HEK293 (cell line): ENCODE results near the gene RLF.

Experiments
- CTCF ChIA-PET: fragments of 350-600 bp; formaldehyde crosslinking; extraction: SDS; loops from one replicate; lab custom pipeline; 2021; ENCODE audit warnings: antibody characterized with exemption; lab: Yijun Ruan, JAX
- POLR2A ChIA-PET: fragments of 300-600 bp; formaldehyde crosslinking; extraction: SDS; loops from one replicate; lab custom pipeline; 2020; ENCODE audit warnings: antibody characterized with exemption, inconsistent platforms; lab: Yijun Ruan, JAX
- H3K27ac ChIP-seq: fragments of 200-500 bp; sonication (Bioruptor generic); 2 replicates; pipeline ENCODE4 v1.5.1; 2014; ENCODE audit warnings: low read depth, low read length, control low read depth, inconsistent platforms; ENCODE audit errors: extremely low read depth
- H3K36me3 ChIP-seq, 2 experiments: fragments of 200-500 bp in 1 of 2; sonication (Bioruptor generic) in 1 of 2; 1 replicate in 1 of 2; 2 replicates in 1 of 2; pipeline ENCODE4 v1.5.1; 2014 to 2017; ENCODE audit warnings: inconsistent platforms in 2 of 2, low read length in 2 of 2; ENCODE audit not compliant: control insufficient read depth in 2 of 2, insufficient read depth in 1 of 2
- H3K4me1 ChIP-seq: fragments of 200-500 bp; sonication (Bioruptor generic); 2 replicates; pipeline ENCODE4 v1.5.1; 2014; ENCODE audit warnings: mild to moderate bottlenecking, low read length, inconsistent platforms; ENCODE audit not compliant: control insufficient read depth, insufficient read depth
- H3K4me3 ChIP-seq: 2 replicates; pipeline ENCODE4 v1.5.1; 2011; ENCODE audit warnings: low read depth, mild to moderate bottlenecking, control low read depth, low read length, moderate library complexity
- H3K9me3 ChIP-seq: fragments of 200-500 bp; sonication (Bioruptor generic); 2 replicates; pipeline ENCODE4 v1.5.1; 2014; ENCODE audit warnings: low read depth, low read length, inconsistent platforms; ENCODE audit not compliant: control insufficient read depth, insufficient read depth
- BCL11B ChIP-seq: fragments of 450-650 bp; formaldehyde crosslinking; IDR thresholded peaks from 2 replicates; pipeline ENCODE4 v1.5.1; 2016; ENCODE audit warnings: low read depth, missing biosample characterization, missing genetic modification characterization
- FEZF1 ChIP-seq: fragments of 450-650 bp; formaldehyde crosslinking; IDR thresholded peaks from 2 replicates; pipeline ENCODE4 v1.5.1; 2016; ENCODE audit warnings: missing biosample characterization, missing genetic modification characterization
- GLI2 ChIP-seq: fragments of 450-650 bp; formaldehyde crosslinking; IDR thresholded peaks from 2 replicates; pipeline ENCODE4; 2017; ENCODE audit warnings: missing biosample characterization, missing genetic modification characterization, low read depth, borderline replicate concordance
- GLI4 ChIP-seq: fragments of 450-650 bp; formaldehyde crosslinking; IDR thresholded peaks from 2 replicates; pipeline ENCODE4 v1.5.1; 2016; ENCODE audit warnings: missing biosample characterization, missing genetic modification characterization
- HOXA7 ChIP-seq: sonication (generic); formaldehyde crosslinking; IDR thresholded peaks from 2 replicates; pipeline ENCODE4 v1.8.1; 2022; ENCODE audit warnings: missing genetic modification reagents, borderline replicate concordance
- MYNN ChIP-seq: fragments of 450-650 bp; formaldehyde crosslinking; IDR thresholded peaks from 2 replicates; pipeline ENCODE4 v1.5.1; 2016; ENCODE audit warnings: missing biosample characterization, missing genetic modification characterization, borderline replicate concordance
- SCRT1 ChIP-seq: fragments of 450-650 bp; formaldehyde crosslinking; IDR thresholded peaks from 2 replicates; pipeline ENCODE4 v1.5.1; 2016; ENCODE audit warnings: missing biosample characterization, missing genetic modification characterization, borderline replicate concordance
- SCRT2 ChIP-seq: fragments of 450-650 bp; formaldehyde crosslinking; IDR thresholded peaks from 2 replicates; pipeline ENCODE4 v1.5.1; 2016; ENCODE audit warnings: missing biosample characterization, missing genetic modification characterization
- ZBTB10 ChIP-seq: fragments of 450-650 bp; formaldehyde crosslinking; IDR thresholded peaks from 2 replicates; pipeline ENCODE4 v1.5.1; 2016; ENCODE audit warnings: missing biosample characterization, missing genetic modification characterization
- ZBTB17 ChIP-seq: fragments of 450-650 bp; formaldehyde crosslinking; IDR thresholded peaks from 2 replicates; pipeline ENCODE4 v1.5.1; 2016; ENCODE audit warnings: missing biosample characterization, missing genetic modification characterization
- ZFP69B ChIP-seq: fragments of 450-650 bp; formaldehyde crosslinking; IDR thresholded peaks from 2 replicates; pipeline ENCODE4 v1.5.1; 2016; ENCODE audit warnings: missing biosample characterization, missing genetic modification characterization
- ZNF138 ChIP-seq: fragments of 450-650 bp; formaldehyde crosslinking; IDR thresholded peaks from 2 replicates; pipeline ENCODE4 v1.5.1; 2016; ENCODE audit warnings: missing biosample characterization, missing genetic modification characterization, borderline replicate concordance
- ZNF140 ChIP-seq: fragments of 450-650 bp; formaldehyde crosslinking; IDR thresholded peaks from 2 replicates; pipeline ENCODE4 v1.5.1; 2016; ENCODE audit warnings: missing biosample characterization, missing genetic modification characterization
- ZNF155 ChIP-seq: fragments of 450-650 bp; formaldehyde crosslinking; IDR thresholded peaks from 2 replicates; pipeline ENCODE4 v1.5.1; 2016; ENCODE audit warnings: missing biosample characterization, missing genetic modification characterization
- ZNF169 ChIP-seq: fragments of 450-650 bp; formaldehyde crosslinking; IDR thresholded peaks from 2 replicates; pipeline ENCODE4 v1.5.1; 2016; ENCODE audit warnings: missing biosample characterization, missing genetic modification characterization
- ZNF202 ChIP-seq: fragments of 450-650 bp; formaldehyde crosslinking; IDR thresholded peaks from 2 replicates; pipeline ENCODE4 v1.5.1; 2016; ENCODE audit warnings: missing biosample characterization, missing genetic modification characterization, borderline replicate concordance
- ZNF311 ChIP-seq: fragments of 450-650 bp; formaldehyde crosslinking; IDR thresholded peaks from 2 replicates; pipeline ENCODE4 v1.5.1; 2017; ENCODE audit warnings: missing biosample characterization, missing genetic modification characterization, borderline replicate concordance
- ZNF324 ChIP-seq: fragments of 450-650 bp; formaldehyde crosslinking; IDR thresholded peaks from 2 replicates; pipeline ENCODE4 v1.5.1; 2016; ENCODE audit warnings: missing biosample characterization, missing genetic modification characterization
- ZNF341 ChIP-seq: fragments of 450-650 bp; formaldehyde crosslinking; IDR thresholded peaks from 2 replicates; pipeline ENCODE4; 2016; ENCODE audit warnings: low read depth, missing biosample characterization, missing genetic modification characterization
- ZNF37A ChIP-seq: fragments of 450-650 bp; IDR thresholded peaks from 2 replicates; pipeline ENCODE4 v1.5.1; 2018; ENCODE audit warnings: missing biosample characterization, missing genetic modification characterization
- ZNF404 ChIP-seq: fragments of 450-650 bp; formaldehyde crosslinking; IDR thresholded peaks from 2 replicates; pipeline ENCODE4 v1.5.1; 2017; ENCODE audit warnings: missing biosample characterization, missing genetic modification characterization
- ZNF530 ChIP-seq: fragments of 450-650 bp; formaldehyde crosslinking; IDR thresholded peaks from 2 replicates; pipeline ENCODE4 v1.5.1; 2016; ENCODE audit warnings: low read depth, missing biosample characterization, missing genetic modification characterization
- ZNF560 ChIP-seq: fragments of 450-650 bp; formaldehyde crosslinking; IDR thresholded peaks from 2 replicates; pipeline ENCODE4 v1.5.1; 2017; ENCODE audit warnings: missing biosample characterization, missing genetic modification characterization, borderline replicate concordance
- ZNF623 ChIP-seq: fragments of 450-650 bp; formaldehyde crosslinking; IDR thresholded peaks from 2 replicates; pipeline ENCODE4 v1.5.1; 2016; ENCODE audit warnings: missing biosample characterization, missing genetic modification characterization
- ZNF658 ChIP-seq: fragments of 450-650 bp; formaldehyde crosslinking; IDR thresholded peaks from 2 replicates; pipeline ENCODE4; 2016; ENCODE audit warnings: missing biosample characterization, missing genetic modification characterization
- ZNF707 ChIP-seq: fragments of 450-650 bp; formaldehyde crosslinking; IDR thresholded peaks from 2 replicates; pipeline ENCODE4 v1.5.1; 2016; ENCODE audit warnings: missing biosample characterization, missing genetic modification characterization
- ZNF747 ChIP-seq: fragments of 450-650 bp; formaldehyde crosslinking; IDR thresholded peaks from 2 replicates; pipeline ENCODE4 v1.5.1; 2016; ENCODE audit warnings: missing biosample characterization, missing genetic modification characterization
- ZNF777 ChIP-seq: fragments of 450-650 bp; formaldehyde crosslinking; IDR thresholded peaks from 2 replicates; pipeline ENCODE4 v1.5.1; 2017; ENCODE audit warnings: missing biosample characterization, missing genetic modification characterization, borderline replicate concordance
- TF ChIP-seq, protein P1 (sequence below): fragments of 450-650 bp; formaldehyde crosslinking; IDR thresholded peaks from 2 replicates; pipeline ENCODE4 v1.5.1; 2017; ENCODE audit warnings: missing biosample characterization, missing genetic modification characterization

RLF gene

GRCh38 chr1:40255231-40255630 is 94.0 kb downstream of the RLF start:
- POLR2A ChIA-PET, result no interaction called here

GRCh38 chr1:40256401-40257084 is 95.4 kb downstream of the RLF start:
- Histone ChIP-seq H3K4me1 (no peaks in the 10 kb centered on the region), H3K27ac (no peak overlapping the region), H3K36me3 (peaks cover 10 to 22% of the 10 kb centered on the region in 2 experiments; a peak in 2 of 3 replicates), H3K4me3 (peak overlapping the region; percentile 89), H3K9me3 (no peaks in the 10 kb centered on the region)
- no peak for TF ChIP-seq ZNF658 (tag by site-specific recombination)
- no peak for TF ChIP-seq FEZF1 (tag by site-specific recombination)
- no peak for TF ChIP-seq BCL11B
- no peak for TF ChIP-seq ZNF777 (tag by site-specific recombination)
- TF ChIP-seq ZNF404, result no peak
- TF ChIP-seq ZNF138 (tag by site-specific recombination), result no peak
- TF ChIP-seq ZNF530 (tag by site-specific recombination), result no peak
- no peak for TF ChIP-seq ZBTB17 (tag by site-specific recombination)
- no peak for TF ChIP-seq ZNF155
- ChIA-PET POLR2A (interaction anchor here (0.7 to 1.8 kb wide), 3 partner anchors 9 to 130 kb away, joined by 4 to 13 read pairs (median 4); partner anchors contain the start of genes RLF and TMCO2), CTCF (interaction anchor here (1.1 to 1.6 kb wide), 3 partner anchors 103 to 148 kb away, joined by 3 to 5 read pairs (median 5); no protein-coding TSS in a partner anchor)

More at GRCh38 chr1:40255231-40255630, 94.0 kb downstream of the RLF start:
- CTCF ChIA-PET, result interaction anchor here (1.5 kb wide), 1 partner anchor 150 kb away, joined by 3 read pairs; no protein-coding TSS in a partner anchor
- Histone ChIP-seq H3K36me3 (peaks cover 4 to 9% of the 10 kb centered on the region in 2 experiments; a peak in 2 of 3 replicates), H3K9me3 (no peaks in the 10 kb centered on the region), H3K4me3 (no peak overlapping the region), H3K27ac (no peak overlapping the region), H3K4me1 (no peaks in the 10 kb centered on the region)
- TF ChIP-seq ZNF169 (tag by site-specific recombination) (no peak), ZNF202 (tag by site-specific recombination) (no peak), ZNF623 (tag by site-specific recombination) (peak; percentile 77)

DNA sequence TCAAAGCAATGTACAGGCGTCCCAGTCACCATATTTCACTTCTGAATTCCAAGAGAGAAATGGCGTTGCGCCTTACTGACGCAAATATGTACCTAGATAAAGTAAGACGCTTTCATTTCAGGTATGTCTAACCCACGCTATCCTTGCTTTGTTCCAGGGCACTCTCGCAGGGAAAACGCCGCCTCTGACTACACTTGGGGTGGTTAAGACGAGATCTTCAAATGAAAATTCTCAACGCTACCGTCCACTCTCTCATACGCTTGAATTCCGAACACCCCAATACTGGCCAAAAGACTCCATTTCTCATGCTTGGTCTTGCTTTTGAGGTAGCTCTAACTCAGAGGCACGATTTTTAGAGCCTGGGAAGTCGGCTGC is 96.1 kb downstream of the RLF start:
- H3K36me3 ChIP-seq, result peaks cover 14 to 29% of the 10 kb centered on the region in 2 experiments; a peak in 2 of 3 replicates
- peak overlapping the region; percentile 85 for H3K27ac ChIP-seq
- no peaks in the 10 kb centered on the region for H3K4me1 ChIP-seq
- H3K9me3 ChIP-seq, result no peaks in the 10 kb centered on the region
- POLR2A ChIA-PET, result interaction anchor here (0.6 to 1.8 kb wide), 17 partner anchors 9 to 443 kb away, joined by 3 to 13 read pairs (median 4); partner anchors contain the start of genes CAP1, RLF and TMCO2
- CTCF ChIA-PET, result interaction anchor here (1.2 to 1.6 kb wide), 2 partner anchors 86 to 105 kb away, joined by 4 to 5 read pairs; no protein-coding TSS in a partner anchor
- H3K4me3 ChIP-seq, result peak overlapping the region; percentile 89
- no peak for TF ChIP-seq ZNF140 (tag by site-specific recombination)
- TF ChIP-seq SCRT1 (tag by site-specific recombination), result no peak
- TF ChIP-seq ZNF324 (tag by site-specific recombination), result no peak
- TF ChIP-seq GLI2 (tag by site-specific recombination), result no peak
- no peak for TF ChIP-seq HOXA7
- TF ChIP-seq ZFP69B (tag by site-specific recombination), result no peak
- no peak for TF ChIP-seq ZNF311 (tag by site-specific recombination)
- TF ChIP-seq ZNF155, result no peak
- no peak for TF ChIP-seq SCRT2 (tag by site-specific recombination)
- no peak for TF ChIP-seq ZNF560 (tag by site-specific recombination)
- TF ChIP-seq ZBTB10 (tag by site-specific recombination), result no peak
- TF ChIP-seq, protein P1, sequence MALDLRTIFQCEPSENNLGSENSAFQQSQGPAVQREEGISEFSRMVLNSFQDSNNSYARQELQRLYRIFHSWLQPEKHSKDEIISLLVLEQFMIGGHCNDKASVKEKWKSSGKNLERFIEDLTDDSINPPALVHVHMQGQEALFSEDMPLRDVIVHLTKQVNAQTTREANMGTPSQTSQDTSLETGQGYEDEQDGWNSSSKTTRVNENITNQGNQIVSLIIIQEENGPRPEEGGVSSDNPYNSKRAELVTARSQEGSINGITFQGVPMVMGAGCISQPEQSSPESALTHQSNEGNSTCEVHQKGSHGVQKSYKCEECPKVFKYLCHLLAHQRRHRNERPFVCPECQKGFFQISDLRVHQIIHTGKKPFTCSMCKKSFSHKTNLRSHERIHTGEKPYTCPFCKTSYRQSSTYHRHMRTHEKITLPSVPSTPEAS (tag by site-specific recombination), result no peak
- no peak for TF ChIP-seq GLI4 (tag by site-specific recombination)
- TF ChIP-seq ZNF707 (tag by site-specific recombination), result no peak
- no peak for TF ChIP-seq ZNF169 (tag by site-specific recombination)
- TF ChIP-seq ZNF341, result no peak
- no peak for TF ChIP-seq ZNF37A (tag by site-specific recombination)
- no peak for TF ChIP-seq MYNN (tag by site-specific recombination)
- TF ChIP-seq ZNF747 (tag by site-specific recombination), result no peak
